ENCODE results near the gene ZNF778. TPM values are rescaled to one million over a fixed set of nuclear protein-coding genes. Genes with fewer than 3 reads are reported as not detected.
A peak's percentile ranks its signal among the peaks of the same experiment; 100 is the strongest.

Gene ZNF778
- polyA plus RNA-seq, 1 of the 3 experiments (the other 2 are of a cell fraction): 10.8 TPM

DNA sequence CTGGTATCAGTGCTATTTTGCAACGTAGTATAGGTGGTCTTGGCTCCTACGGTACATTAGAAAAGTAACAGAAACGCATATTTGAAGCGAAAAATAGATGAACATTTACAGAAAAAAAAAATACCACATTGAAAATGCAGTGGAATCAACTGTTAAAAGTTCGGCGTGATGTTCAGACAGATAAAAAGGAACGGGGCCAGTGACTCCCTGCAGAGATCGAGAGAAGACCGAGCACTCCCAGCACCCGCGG, 440 bp upstream of the ZNF778 start:
- DNase-seq: no peak
- Histone ChIP-seq H3K79me2 (ENCODE audit: insufficient read depth) (peaks cover 33% of the 10 kb centered on the region), H2AFZ (ENCODE audit: low read depth) (0 out of 2 replicates have a peak overlapping the region, but pooled peaks have one; percentile 27), H3K27me3 (ENCODE audit: insufficient read depth) (no peaks in the 10 kb centered on the region), H3K27ac (ENCODE audit: low read depth in 2 of 2, low read length in 1 of 2) (peak overlapping the region; percentile 77 to 84; a peak in 3 of 4 replicates), H3K9me2 (no peaks in the 10 kb centered on the region), H3F3A (replicated peaks; ENCODE audit: insufficient read depth) (no peaks in the 10 kb centered on the region), H3K4me2 (peak overlapping the region; percentile 85), H3K4me1 (ENCODE audit: control insufficient read depth in 1 of 2, insufficient read depth in 2 of 2, low read depth in 1 of 2, low read length in 1 of 2) (peaks cover 0 to 7% of the 10 kb centered on the region in 2 experiments; a peak in 2 of 4 replicates), H3K36me3 (replicated peaks in 1 of 2; ENCODE audit: control insufficient read depth in 1 of 2, insufficient read depth in 2 of 2, low read length in 1 of 2) (peaks cover 3 to 12% of the 10 kb centered on the region in 2 experiments), H4K20me1 (ENCODE audit: insufficient read depth) (no peaks in the 10 kb centered on the region), H3K4me3 (ENCODE audit: low read depth in 2 of 2, low read length in 1 of 2) (peak overlapping the region; percentile 83 to 84), H3K9me3 (no peaks in the 10 kb centered on the region), H3K9ac (peak overlapping the region; percentile 85)
- CTCF ChIA-PET: interaction anchor here (0.8 to 1.7 kb wide), 2 partner anchors 23 to 405 kb away, joined by 4 to 9 read pairs; partner anchors contain the start of gene APRT
- POLR2A ChIA-PET: interaction anchor here (1.2 kb wide), 1 partner anchor 30 kb away, joined by 6 read pairs; no protein-coding TSS in a partner anchor
- no peak for TF ChIP-seq FOXJ3 (CRISPR knock-in tag; IDR thresholded peaks at IDR 0.05)
- no peak for TF ChIP-seq GABPA (IDR thresholded peaks at IDR 0.05; ENCODE audit: low read depth)
- TF ChIP-seq, protein P1, sequence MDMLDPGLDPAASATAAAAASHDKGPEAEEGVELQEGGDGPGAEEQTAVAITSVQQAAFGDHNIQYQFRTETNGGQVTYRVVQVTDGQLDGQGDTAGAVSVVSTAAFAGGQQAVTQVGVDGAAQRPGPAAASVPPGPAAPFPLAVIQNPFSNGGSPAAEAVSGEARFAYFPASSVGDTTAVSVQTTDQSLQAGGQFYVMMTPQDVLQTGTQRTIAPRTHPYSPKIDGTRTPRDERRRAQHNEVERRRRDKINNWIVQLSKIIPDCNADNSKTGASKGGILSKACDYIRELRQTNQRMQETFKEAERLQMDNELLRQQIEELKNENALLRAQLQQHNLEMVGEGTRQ (IDR thresholded peaks at IDR 0.05; ENCODE audit: borderline replicate concordance, low read depth, low read length): no peak
- TF ChIP-seq RFX5 (IDR thresholded peaks at IDR 0.05; ENCODE audit: low read length): no peak
- no peak for TF ChIP-seq SMC3 (IDR thresholded peaks at IDR 0.05; ENCODE audit: low read depth, low read length)
- whole genome bisulfite sequencing (ENCODE audit: low lambda C conversion rate): 2% methylated on average over 9 of the region's 11 CpGs

DNA sequence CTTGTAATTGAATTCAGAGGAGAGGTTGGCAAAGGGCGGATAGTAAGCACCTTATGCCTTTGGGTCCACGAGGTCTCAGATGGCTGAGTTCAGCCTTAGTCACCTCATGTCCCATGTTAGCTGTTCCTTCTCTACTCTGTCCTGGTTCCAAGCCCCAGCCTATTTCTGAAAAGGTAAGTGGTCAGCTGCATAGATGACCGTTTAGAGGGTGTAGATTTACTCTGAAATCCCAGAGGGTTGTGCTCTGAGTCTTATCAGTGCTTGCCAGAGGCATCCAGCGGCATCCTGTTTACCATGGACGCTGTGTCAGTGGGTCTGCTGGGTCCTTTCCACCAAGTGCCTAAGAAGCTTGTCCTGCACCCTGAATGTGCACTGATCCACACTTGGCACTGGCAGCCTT, 1.9 kb downstream of the ZNF778 start:
- Histone ChIP-seq H3F3A (replicated peaks; ENCODE audit: insufficient read depth) (no peaks in the 10 kb centered on the region), H2AFZ (ENCODE audit: low read depth) (no peak overlapping the region), H3K36me3 (replicated peaks in 1 of 2; ENCODE audit: control insufficient read depth in 1 of 2, insufficient read depth in 2 of 2, low read length in 1 of 2) (peaks cover 19 to 23% of the 10 kb centered on the region in 2 experiments), H3K79me2 (ENCODE audit: insufficient read depth) (peaks cover 33% of the 10 kb centered on the region), H3K9me2 (no peaks in the 10 kb centered on the region), H3K4me2 (no peak overlapping the region), H3K4me1 (ENCODE audit: control insufficient read depth in 1 of 2, insufficient read depth in 2 of 2, low read depth in 1 of 2, low read length in 1 of 2) (peaks cover 0 to 7% of the 10 kb centered on the region in 2 experiments; a peak in 2 of 4 replicates), H3K9ac (no peak overlapping the region), H3K27ac (ENCODE audit: low read depth in 2 of 2, low read length in 1 of 2) (no peak overlapping the region), H3K4me3 (ENCODE audit: low read depth in 2 of 2, low read length in 1 of 2) (no peak overlapping the region), H3K27me3 (ENCODE audit: insufficient read depth) (no peaks in the 10 kb centered on the region), H3K9me3 (no peaks in the 10 kb centered on the region), H4K20me1 (ENCODE audit: insufficient read depth) (no peaks in the 10 kb centered on the region)
- WGBS (ENCODE audit: low lambda C conversion rate): 76% methylated on average over 5 of the region's 5 CpGs
- CTCF ChIA-PET: no interaction called here
- TF ChIP-seq, protein P2, sequence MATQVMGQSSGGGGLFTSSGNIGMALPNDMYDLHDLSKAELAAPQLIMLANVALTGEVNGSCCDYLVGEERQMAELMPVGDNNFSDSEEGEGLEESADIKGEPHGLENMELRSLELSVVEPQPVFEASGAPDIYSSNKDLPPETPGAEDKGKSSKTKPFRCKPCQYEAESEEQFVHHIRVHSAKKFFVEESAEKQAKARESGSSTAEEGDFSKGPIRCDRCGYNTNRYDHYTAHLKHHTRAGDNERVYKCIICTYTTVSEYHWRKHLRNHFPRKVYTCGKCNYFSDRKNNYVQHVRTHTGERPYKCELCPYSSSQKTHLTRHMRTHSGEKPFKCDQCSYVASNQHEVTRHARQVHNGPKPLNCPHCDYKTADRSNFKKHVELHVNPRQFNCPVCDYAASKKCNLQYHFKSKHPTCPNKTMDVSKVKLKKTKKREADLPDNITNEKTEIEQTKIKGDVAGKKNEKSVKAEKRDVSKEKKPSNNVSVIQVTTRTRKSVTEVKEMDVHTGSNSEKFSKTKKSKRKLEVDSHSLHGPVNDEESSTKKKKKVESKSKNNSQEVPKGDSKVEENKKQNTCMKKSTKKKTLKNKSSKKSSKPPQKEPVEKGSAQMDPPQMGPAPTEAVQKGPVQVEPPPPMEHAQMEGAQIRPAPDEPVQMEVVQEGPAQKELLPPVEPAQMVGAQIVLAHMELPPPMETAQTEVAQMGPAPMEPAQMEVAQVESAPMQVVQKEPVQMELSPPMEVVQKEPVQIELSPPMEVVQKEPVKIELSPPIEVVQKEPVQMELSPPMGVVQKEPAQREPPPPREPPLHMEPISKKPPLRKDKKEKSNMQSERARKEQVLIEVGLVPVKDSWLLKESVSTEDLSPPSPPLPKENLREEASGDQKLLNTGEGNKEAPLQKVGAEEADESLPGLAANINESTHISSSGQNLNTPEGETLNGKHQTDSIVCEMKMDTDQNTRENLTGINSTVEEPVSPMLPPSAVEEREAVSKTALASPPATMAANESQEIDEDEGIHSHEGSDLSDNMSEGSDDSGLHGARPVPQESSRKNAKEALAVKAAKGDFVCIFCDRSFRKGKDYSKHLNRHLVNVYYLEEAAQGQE (IDR thresholded peaks at IDR 0.05; ENCODE audit: low read depth, low read length): no peak
- no peak for TF ChIP-seq CHD2 (IDR thresholded peaks at IDR 0.05; ENCODE audit: low read length, partially characterized antibody)
- TF ChIP-seq, protein P3, sequence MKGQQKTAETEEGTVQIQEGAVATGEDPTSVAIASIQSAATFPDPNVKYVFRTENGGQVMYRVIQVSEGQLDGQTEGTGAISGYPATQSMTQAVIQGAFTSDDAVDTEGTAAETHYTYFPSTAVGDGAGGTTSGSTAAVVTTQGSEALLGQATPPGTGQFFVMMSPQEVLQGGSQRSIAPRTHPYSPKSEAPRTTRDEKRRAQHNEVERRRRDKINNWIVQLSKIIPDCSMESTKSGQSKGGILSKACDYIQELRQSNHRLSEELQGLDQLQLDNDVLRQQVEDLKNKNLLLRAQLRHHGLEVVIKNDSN (IDR thresholded peaks at IDR 0.05; ENCODE audit: borderline replicate concordance, low read depth): no peak
- TF ChIP-seq, protein P1 (IDR thresholded peaks at IDR 0.05; ENCODE audit: borderline replicate concordance, low read depth, low read length): no peak
- TF ChIP-seq NFIC (IDR thresholded peaks at IDR 0.05; ENCODE audit: borderline replicate concordance): no peak
- TF ChIP-seq ELF1 (IDR thresholded peaks at IDR 0.05): no peak
- TF ChIP-seq, protein P4, sequence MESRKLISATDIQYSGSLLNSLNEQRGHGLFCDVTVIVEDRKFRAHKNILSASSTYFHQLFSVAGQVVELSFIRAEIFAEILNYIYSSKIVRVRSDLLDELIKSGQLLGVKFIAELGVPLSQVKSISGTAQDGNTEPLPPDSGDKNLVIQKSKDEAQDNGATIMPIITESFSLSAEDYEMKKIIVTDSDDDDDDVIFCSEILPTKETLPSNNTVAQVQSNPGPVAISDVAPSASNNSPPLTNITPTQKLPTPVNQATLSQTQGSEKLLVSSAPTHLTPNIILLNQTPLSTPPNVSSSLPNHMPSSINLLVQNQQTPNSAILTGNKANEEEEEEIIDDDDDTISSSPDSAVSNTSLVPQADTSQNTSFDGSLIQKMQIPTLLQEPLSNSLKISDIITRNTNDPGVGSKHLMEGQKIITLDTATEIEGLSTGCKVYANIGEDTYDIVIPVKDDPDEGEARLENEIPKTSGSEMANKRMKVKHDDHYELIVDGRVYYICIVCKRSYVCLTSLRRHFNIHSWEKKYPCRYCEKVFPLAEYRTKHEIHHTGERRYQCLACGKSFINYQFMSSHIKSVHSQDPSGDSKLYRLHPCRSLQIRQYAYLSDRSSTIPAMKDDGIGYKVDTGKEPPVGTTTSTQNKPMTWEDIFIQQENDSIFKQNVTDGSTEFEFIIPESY (IDR thresholded peaks at IDR 0.05; ENCODE audit: borderline replicate concordance, low read depth): no peak
- POLR2A ChIA-PET: no interaction called here
- no peak for DNase-seq
